HepG2 (cell line): ENCODE results near the gene PDZD4. TPM values are rescaled to one million over a fixed set of nuclear protein-coding genes. Genes with fewer than 3 reads are reported as not detected.
A peak's percentile ranks its signal among the peaks of the same experiment; 100 is the strongest.

Source experiments
- ATAC-seq: fragments of 200-7000 bp; cut with Tn5 transposase; 3 replicates; pipeline ENCODE4 v1.9.1; 2020; ENCODE audit warnings: mild to moderate bottlenecking, moderate library complexity
- BruUV-seq: library from RNA; stranded (reverse); fragments of 400-500 nt; replicated peaks from 2 replicates; lab custom pipeline; 2021; lab: Mats Ljungman, UMichigan
- CTCF ChIA-PET: fragments of 300-600 bp; formaldehyde crosslinking; extraction: SDS; loops from one replicate; lab custom pipeline; 2021; ENCODE audit warnings: low total read pairs, inconsistent platforms, low intra/inter-chr PET ratio; lab: Yijun Ruan, JAX
- POLR2A ChIA-PET: fragments of 350-600 bp; sonication (Branson Sonifier 250); formaldehyde crosslinking; loops from one replicate; lab custom pipeline; 2020; ENCODE audit warnings: antibody characterized with exemption, inconsistent platforms; lab: Yijun Ruan, JAX
- DNase-seq: peaks from one replicate; pipeline ENCODE4 v3.0.0-alpha.2; 2015; ENCODE audit warnings: low spot score
- FAIRE-seq: peaks from 3 replicates; lab custom pipeline; 2011; peaks lifted over from hg19 to GRCh38; lab: Jason Lieb, UNC
- H2AFZ ChIP-seq: one replicate; pipeline ENCODE4 v1.6.1; 2011; ENCODE audit warnings: low read length, inconsistent platforms
- H3K27ac ChIP-seq: fragments of 300-600 bp; 3 replicates; pipeline ENCODE4 v1.8.0; 2011; ENCODE audit warnings: mixed run types, mild to moderate bottlenecking, mixed read lengths, low read length, inconsistent platforms; ENCODE audit not compliant: insufficient read depth; ENCODE audit errors: extremely low read length
- H3K27me3 ChIP-seq, 2 experiments: fragments of 200-600 bp in 1 of 2; 2 replicates in 1 of 2; 3 replicates in 1 of 2; pipeline versions ENCODE4 v1.6.0 to v1.8.0; 2011; ENCODE audit warnings: low read length in 2 of 2, mild to moderate bottlenecking in 2 of 2, moderate library complexity in 2 of 2, inconsistent platforms in 1 of 2; ENCODE audit not compliant: insufficient read depth in 2 of 2, control insufficient read depth in 1 of 2
- H3K36me3 ChIP-seq, 2 experiments: fragments of 200-600 bp in 1 of 2; replicated peaks in 1 of 2; 2 replicates in 1 of 2; 3 replicates in 1 of 2; pipeline versions ENCODE4 v1.5.1 to v1.8.0; 2011; ENCODE audit warnings: low read length in 2 of 2, inconsistent platforms in 1 of 2; ENCODE audit not compliant: insufficient read depth in 2 of 2, control insufficient read depth in 1 of 2
- H3K4me1 ChIP-seq: 2 replicates; pipeline ENCODE4 v1.5.1; 2012; ENCODE audit warnings: low read length, inconsistent platforms; ENCODE audit not compliant: insufficient read depth
- H3K4me2 ChIP-seq: 2 replicates; pipeline ENCODE4 v1.6.0; 2011; ENCODE audit warnings: low read depth, low read length, inconsistent platforms
- H3K4me3 ChIP-seq, 3 experiments: fragments of 200-600 bp in 1 of 3; sonication (generic), shearing (Covaris generic) in 1 of 3; replicated peaks in 1 of 3; 2 replicates each; pipeline ENCODE4 v1.5.1; 2011 to 2016; ENCODE audit warnings: low read length in 3 of 3, inconsistent platforms in 2 of 3, low read depth in 2 of 3, mild to moderate bottlenecking in 2 of 3, control low read depth in 1 of 3, mixed read lengths in 1 of 3; ENCODE audit not compliant: insufficient read depth in 1 of 3
- H3K79me2 ChIP-seq: one replicate; pipeline ENCODE4 v1.6.1; 2011; ENCODE audit warnings: low read length, inconsistent platforms; ENCODE audit not compliant: insufficient read depth
- H3K9ac ChIP-seq: 2 replicates; pipeline ENCODE4 v1.6.0; 2011; ENCODE audit warnings: mild to moderate bottlenecking, low read depth, low read length, inconsistent platforms; ENCODE audit not compliant: insufficient read depth
- H3K9me3 ChIP-seq: 2 replicates; pipeline ENCODE4 v1.5.1; 2012; ENCODE audit warnings: mild to moderate bottlenecking, low read length
- H4K20me1 ChIP-seq: 2 replicates; pipeline ENCODE4 v1.6.0; 2011; ENCODE audit warnings: inconsistent platforms, mild to moderate bottlenecking, low read length, moderate library complexity; ENCODE audit not compliant: insufficient read depth
- ARNT2 ChIP-seq: sonication (generic); formaldehyde crosslinking; IDR thresholded peaks from 2 replicates; pipeline ENCODE4 v1.8.0; 2022; ENCODE audit warnings: mild to moderate bottlenecking, low read depth, missing genetic modification reagents, moderate library complexity
- CCDC6 ChIP-seq: sonication (generic); formaldehyde crosslinking; IDR thresholded peaks from 2 replicates; pipeline ENCODE4 v1.8.1; 2022; ENCODE audit warnings: mild to moderate bottlenecking, missing genetic modification reagents, moderate library complexity
- CENPX ChIP-seq: sonication (generic); formaldehyde crosslinking; IDR thresholded peaks from 2 replicates; pipeline ENCODE4 v1.9.0; 2021; ENCODE audit warnings: mild to moderate bottlenecking, missing genetic modification reagents, moderate library complexity
- KLF11 ChIP-seq: IDR thresholded peaks from 2 replicates; pipeline ENCODE4 v1.6.1; 2016; ENCODE audit warnings: missing compliant biosample characterization
- KLF16 ChIP-seq, 2 experiments: sonication (generic) in 1 of 2; formaldehyde crosslinking in 1 of 2; IDR thresholded peaks; 2 replicates each; pipeline versions ENCODE4 v1.6.1 to v1.8.0; 2016 to 2023; ENCODE audit warnings: missing genetic modification reagents in 2 of 2, missing compliant biosample characterization in 1 of 2
- NFYC ChIP-seq: IDR thresholded peaks from 2 replicates; pipeline ENCODE4 v1.6.1; 2016; ENCODE audit warnings: missing genetic modification reagents, missing compliant biosample characterization
- NPAS2 ChIP-seq: sonication (generic); formaldehyde crosslinking; IDR thresholded peaks from 2 replicates; pipeline ENCODE4 v1.8.0; 2022; ENCODE audit warnings: mild to moderate bottlenecking, missing genetic modification reagents, borderline replicate concordance
- SALL1 ChIP-seq: sonication (generic); formaldehyde crosslinking; IDR thresholded peaks from 2 replicates; pipeline ENCODE4 v1.8.0; 2022; ENCODE audit warnings: mild to moderate bottlenecking, missing genetic modification reagents
- SMAD3 ChIP-seq: sonication (generic); formaldehyde crosslinking; IDR thresholded peaks from 2 replicates; pipeline ENCODE4 v1.4.0; 2020; ENCODE audit warnings: missing genetic modification reagents
- ZNF20 ChIP-seq: sonication (generic); formaldehyde crosslinking; IDR thresholded peaks from 2 replicates; pipeline ENCODE4 v1.4.0; 2020; ENCODE audit warnings: mild to moderate bottlenecking, moderate library complexity, missing genetic modification reagents
- ZNF431 ChIP-seq: sonication (generic); formaldehyde crosslinking; IDR thresholded peaks from 2 replicates; pipeline ENCODE4 v1.9.0; 2022; ENCODE audit warnings: missing genetic modification reagents, low read depth, mild to moderate bottlenecking, borderline replicate concordance
- ZNF563 ChIP-seq: sonication (generic); formaldehyde crosslinking; IDR thresholded peaks from 2 replicates; pipeline ENCODE4 v1.8.0; 2022; ENCODE audit warnings: mild to moderate bottlenecking, moderate library complexity, missing genetic modification reagents
- WGBS: methylation state at CpG from one replicate; pipeline ENCODE4 v1.1.6; 2017; ENCODE audit warnings: low lambda C conversion rate; 5-methylcytosine and 5-hydroxymethylcytosine counted together
- in situ Hi-C: cut with HindIII; loops from 2 replicates; pipeline ENCODE4 v1.10.0; 2017; ENCODE audit warnings: low pct_unique_long_range_greater_than_20kb; ENCODE audit not compliant: extremely low pct_ligation_motif_present
- intact Hi-C: fragments of 100-400 bp; cut with micrococcal nuclease; formaldehyde crosslinking; loops from one replicate; pipeline ENCODE4 v1.10.0; 2022; ENCODE audit not compliant: unreplicated experiment
- polyA plus RNA-seq, 8 experiments: library from polyadenylated mRNA; depleted of rRNA in 3 of 8; stranded (reverse) in 7 of 8; unstranded in 1 of 8; fragments of >200 nt; fragmentation: Illumina TruSeq in 4 of 8; extraction: Trizol in 4 of 8; gene quantifications; 2 replicates each; pipeline versions ENCODE4 v1.2.1 to v1.2.3, GENCODE V29; 2011 to 2016; ENCODE audit warnings: low read depth in 4 of 8, missing spikeins in 1 of 8, mixed read lengths in 1 of 8; ENCODE audit not compliant: insufficient read depth in 1 of 8
- total RNA-seq, 5 experiments: library from RNA; depleted of rRNA; stranded (reverse); fragments of >200 nt; fragmentation: Illumina TruSeq; extraction: Trizol; gene quantifications; 2 replicates each; pipeline ENCODE4 v1.2.3, GENCODE V29; 2016; ENCODE audit warnings: low read depth in 1 of 5
- TF ChIP-seq, protein P1 (sequence below): IDR thresholded peaks from 2 replicates; pipeline ENCODE4 v1.4.0; 2020; ENCODE audit warnings: mild to moderate bottlenecking, missing genetic modification reagents
- TF ChIP-seq, protein P2 (sequence below): sonication (generic); formaldehyde crosslinking; IDR thresholded peaks from 2 replicates; pipeline ENCODE4 v1.8.0; 2022; ENCODE audit warnings: missing genetic modification reagents, mild to moderate bottlenecking, moderate library complexity, borderline replicate concordance
- TF ChIP-seq, protein P3 (sequence below): sonication (generic); formaldehyde crosslinking; IDR thresholded peaks from 2 replicates; pipeline ENCODE4 v1.5.1; 2020; ENCODE audit warnings: mild to moderate bottlenecking, moderate library complexity, missing genetic modification reagents

PDZD4 gene
- total and polyA plus RNA-seq, 2 of the 13 experiments (the other 11 are each of a cell fraction or from before 2014, with no cell fraction given), result not detected

DNA sequence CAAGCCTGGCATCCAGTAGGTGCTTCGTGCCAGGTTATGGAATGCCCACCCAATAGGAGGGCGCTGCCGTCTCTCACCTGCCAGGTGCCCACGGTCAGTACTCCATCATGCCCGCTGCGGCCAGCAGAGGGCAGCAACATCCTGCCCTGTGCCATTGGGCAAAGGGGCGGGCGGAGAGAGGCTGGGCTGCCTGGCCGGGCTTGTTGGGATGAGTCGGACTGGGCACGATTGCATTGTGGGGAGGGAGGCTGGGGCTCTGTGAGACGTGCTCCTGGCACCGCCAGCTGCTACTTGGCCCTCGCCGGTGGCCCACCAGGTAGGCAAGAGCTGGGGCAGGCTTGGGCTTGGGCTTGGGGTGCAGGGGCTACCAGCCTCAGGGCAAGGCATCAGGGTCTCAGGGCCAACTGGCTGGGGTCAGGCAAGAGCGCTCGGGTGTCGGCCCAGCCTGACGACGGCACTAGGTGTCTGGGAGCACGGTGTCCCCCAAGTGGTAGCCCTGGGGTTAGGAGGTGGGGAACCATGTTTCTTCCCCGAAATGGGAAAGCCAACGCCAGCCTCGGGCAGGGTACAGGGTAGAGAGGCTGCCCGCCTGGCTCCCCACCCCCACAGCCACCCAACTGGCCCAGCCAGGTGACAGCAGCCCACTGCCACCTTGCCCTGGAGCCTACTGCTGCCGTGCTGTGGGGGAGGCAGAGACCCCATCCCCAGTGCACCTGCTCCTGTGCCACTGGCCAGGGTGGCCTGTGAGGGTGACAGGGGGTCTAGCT lies 66.2 kb downstream of the PDZD4 start, which contains the start of gene PLXNB3:
TSS of gene PLXNB3 (plus strand) at position 261 of the 767 bp plus-strand sequence. CDS start 1,287 bp downstream, outside the sequence.
- DNase-seq (peak; percentile 57), ATAC-seq (peak; percentile 77), FAIRE-seq (no peak)
- H4K20me1 ChIP-seq, result no peaks in the 10 kb centered on the region
- H2AFZ ChIP-seq, result no peak within 1 kb of the TSS
- no peak within 1 kb of the TSS for H3K27ac ChIP-seq
- H3K79me2 ChIP-seq, result no peaks in the 10 kb centered on the region
- TSS peak; percentile 51 for BruUV-seq
- in situ Hi-C loops (no loop called here), intact Hi-C loops (loop anchor here (2.0 to 10.0 kb wide), 2 partner anchors 19 to 181 kb away; partner anchors contain the start of gene RENBP)
- H3K4me2 ChIP-seq, result peak within 1 kb of the TSS; percentile 78
- H3K36me3 ChIP-seq, result no peaks in the 10 kb centered on the region
- ChIA-PET CTCF (interaction anchor here (0.6 to 1.7 kb wide), 3 partner anchors 30 to 189 kb away, joined by 3 to 6 read pairs (median 3); partner anchors contain the start of genes IDH3G and SSR4), POLR2A (interaction anchor here (1.0 to 2.9 kb wide), 6 partner anchors 30 to 184 kb away, joined by 3 to 15 read pairs (median 6); partner anchors contain the start of genes IDH3G, SLC6A8 and SSR4)
- peaks cover 37% of the 10 kb centered on the region for H3K4me1 ChIP-seq
- no CpG with 5 or more reads among the region's 26 CpGs for WGBS
- no peaks in the 10 kb centered on the region for H3K9me3 ChIP-seq
- H3K9ac ChIP-seq, result peak within 1 kb of the TSS; percentile 54
- no peaks in the 10 kb centered on the region for H3K27me3 ChIP-seq
- peak within 1 kb of the TSS; percentile 45 to 66 (median 53); a peak in 5 of 6 replicates for H3K4me3 ChIP-seq
- no peak for TF ChIP-seq NPAS2
- TF ChIP-seq ZNF431 (CRISPR knock-in tag), result no peak
- TF ChIP-seq, protein P1, sequence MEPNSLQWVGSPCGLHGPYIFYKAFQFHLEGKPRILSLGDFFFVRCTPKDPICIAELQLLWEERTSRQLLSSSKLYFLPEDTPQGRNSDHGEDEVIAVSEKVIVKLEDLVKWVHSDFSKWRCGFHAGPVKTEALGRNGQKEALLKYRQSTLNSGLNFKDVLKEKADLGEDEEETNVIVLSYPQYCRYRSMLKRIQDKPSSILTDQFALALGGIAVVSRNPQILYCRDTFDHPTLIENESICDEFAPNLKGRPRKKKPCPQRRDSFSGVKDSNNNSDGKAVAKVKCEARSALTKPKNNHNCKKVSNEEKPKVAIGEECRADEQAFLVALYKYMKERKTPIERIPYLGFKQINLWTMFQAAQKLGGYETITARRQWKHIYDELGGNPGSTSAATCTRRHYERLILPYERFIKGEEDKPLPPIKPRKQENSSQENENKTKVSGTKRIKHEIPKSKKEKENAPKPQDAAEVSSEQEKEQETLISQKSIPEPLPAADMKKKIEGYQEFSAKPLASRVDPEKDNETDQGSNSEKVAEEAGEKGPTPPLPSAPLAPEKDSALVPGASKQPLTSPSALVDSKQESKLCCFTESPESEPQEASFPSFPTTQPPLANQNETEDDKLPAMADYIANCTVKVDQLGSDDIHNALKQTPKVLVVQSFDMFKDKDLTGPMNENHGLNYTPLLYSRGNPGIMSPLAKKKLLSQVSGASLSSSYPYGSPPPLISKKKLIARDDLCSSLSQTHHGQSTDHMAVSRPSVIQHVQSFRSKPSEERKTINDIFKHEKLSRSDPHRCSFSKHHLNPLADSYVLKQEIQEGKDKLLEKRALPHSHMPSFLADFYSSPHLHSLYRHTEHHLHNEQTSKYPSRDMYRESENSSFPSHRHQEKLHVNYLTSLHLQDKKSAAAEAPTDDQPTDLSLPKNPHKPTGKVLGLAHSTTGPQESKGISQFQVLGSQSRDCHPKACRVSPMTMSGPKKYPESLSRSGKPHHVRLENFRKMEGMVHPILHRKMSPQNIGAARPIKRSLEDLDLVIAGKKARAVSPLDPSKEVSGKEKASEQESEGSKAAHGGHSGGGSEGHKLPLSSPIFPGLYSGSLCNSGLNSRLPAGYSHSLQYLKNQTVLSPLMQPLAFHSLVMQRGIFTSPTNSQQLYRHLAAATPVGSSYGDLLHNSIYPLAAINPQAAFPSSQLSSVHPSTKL (CRISPR knock-in tag), result 0 out of 2 replicates have a peak, but pooled peaks have one; percentile 9
- TF ChIP-seq NFYC, result 0 out of 2 replicates have a peak, but pooled peaks have one; percentile 11
- TF ChIP-seq ARNT2 (CRISPR knock-in tag), result no peak
- no peak for TF ChIP-seq CENPX (CRISPR knock-in tag)
- 0 out of 4 replicates have a peak, but pooled peaks of 1 of the 2 experiments have one; percentile 35 for TF ChIP-seq KLF16 (CRISPR knock-in tag; IDR thresholded peaks at IDR 0.05)
- TF ChIP-seq, protein P2, sequence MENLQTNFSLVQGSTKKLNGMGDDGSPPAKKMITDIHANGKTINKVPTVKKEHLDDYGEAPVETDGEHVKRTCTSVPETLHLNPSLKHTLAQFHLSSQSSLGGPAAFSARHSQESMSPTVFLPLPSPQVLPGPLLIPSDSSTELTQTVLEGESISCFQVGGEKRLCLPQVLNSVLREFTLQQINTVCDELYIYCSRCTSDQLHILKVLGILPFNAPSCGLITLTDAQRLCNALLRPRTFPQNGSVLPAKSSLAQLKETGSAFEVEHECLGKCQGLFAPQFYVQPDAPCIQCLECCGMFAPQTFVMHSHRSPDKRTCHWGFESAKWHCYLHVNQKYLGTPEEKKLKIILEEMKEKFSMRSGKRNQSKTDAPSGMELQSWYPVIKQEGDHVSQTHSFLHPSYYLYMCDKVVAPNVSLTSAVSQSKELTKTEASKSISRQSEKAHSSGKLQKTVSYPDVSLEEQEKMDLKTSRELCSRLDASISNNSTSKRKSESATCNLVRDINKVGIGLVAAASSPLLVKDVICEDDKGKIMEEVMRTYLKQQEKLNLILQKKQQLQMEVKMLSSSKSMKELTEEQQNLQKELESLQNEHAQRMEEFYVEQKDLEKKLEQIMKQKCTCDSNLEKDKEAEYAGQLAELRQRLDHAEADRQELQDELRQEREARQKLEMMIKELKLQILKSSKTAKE, result no peak
- TF ChIP-seq CCDC6 (CRISPR knock-in tag), result no peak
- no peak for TF ChIP-seq KLF11
- TF ChIP-seq, protein P3, sequence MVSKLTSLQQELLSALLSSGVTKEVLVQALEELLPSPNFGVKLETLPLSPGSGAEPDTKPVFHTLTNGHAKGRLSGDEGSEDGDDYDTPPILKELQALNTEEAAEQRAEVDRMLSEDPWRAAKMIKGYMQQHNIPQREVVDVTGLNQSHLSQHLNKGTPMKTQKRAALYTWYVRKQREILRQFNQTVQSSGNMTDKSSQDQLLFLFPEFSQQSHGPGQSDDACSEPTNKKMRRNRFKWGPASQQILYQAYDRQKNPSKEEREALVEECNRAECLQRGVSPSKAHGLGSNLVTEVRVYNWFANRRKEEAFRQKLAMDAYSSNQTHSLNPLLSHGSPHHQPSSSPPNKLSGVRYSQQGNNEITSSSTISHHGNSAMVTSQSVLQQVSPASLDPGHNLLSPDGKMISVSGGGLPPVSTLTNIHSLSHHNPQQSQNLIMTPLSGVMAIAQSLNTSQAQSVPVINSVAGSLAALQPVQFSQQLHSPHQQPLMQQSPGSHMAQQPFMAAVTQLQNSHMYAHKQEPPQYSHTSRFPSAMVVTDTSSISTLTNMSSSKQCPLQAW (CRISPR knock-in tag), result peak; percentile 39; the same call in 1 of the 2 replicates
- no peak for TF ChIP-seq ZNF20 (CRISPR knock-in tag)
- TF ChIP-seq SMAD3, result no peak
- TF ChIP-seq ZNF563 (CRISPR knock-in tag), result no peak
- TF ChIP-seq SALL1 (CRISPR knock-in tag), result 0 out of 2 replicates have a peak, but pooled peaks have one; percentile 0
